ENCODE measurements around the gene GCAT.
"Not testable (repeated sequence)": the region's sequence is repeated elsewhere in the genome, so short reads cannot be mapped to it uniquely, and the experiment has no call there.

GCAT gene

DNA sequence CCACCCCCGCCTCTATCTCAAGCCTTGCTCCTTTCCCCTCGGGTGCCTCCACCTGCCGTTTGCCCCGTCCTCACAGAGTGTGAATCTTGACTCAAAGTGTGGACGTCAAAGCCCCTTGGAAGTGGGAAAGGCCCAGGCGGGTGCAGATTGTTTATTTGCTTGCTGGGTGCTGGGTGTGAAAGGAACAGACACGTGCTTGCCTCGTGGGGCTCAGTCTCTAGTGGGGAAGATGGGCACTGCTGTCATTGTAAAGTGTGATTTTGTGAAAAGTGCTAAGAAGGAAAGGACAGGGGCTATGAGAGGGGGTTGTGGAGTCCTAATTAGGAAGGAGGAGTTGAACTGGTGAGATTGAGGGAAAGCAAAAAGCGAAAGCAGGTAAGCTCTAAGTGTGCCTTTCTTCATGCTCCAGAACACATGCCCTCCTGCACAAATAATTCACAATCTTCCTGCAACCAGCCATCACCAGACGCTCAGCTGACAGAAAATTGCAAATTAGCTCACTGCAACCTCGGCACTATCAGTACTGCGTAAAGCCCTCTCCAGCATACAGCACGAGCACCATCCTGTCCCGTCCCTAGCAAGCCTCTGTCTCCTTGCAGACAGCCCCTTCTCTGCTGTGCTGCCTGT lies 9.7 kb upstream of the GCAT start:
- H3K4me3 ChIP-seq (ENCODE audit: low read depth, low read length), result no peak overlapping the region
- TF ChIP-seq, protein P1, sequence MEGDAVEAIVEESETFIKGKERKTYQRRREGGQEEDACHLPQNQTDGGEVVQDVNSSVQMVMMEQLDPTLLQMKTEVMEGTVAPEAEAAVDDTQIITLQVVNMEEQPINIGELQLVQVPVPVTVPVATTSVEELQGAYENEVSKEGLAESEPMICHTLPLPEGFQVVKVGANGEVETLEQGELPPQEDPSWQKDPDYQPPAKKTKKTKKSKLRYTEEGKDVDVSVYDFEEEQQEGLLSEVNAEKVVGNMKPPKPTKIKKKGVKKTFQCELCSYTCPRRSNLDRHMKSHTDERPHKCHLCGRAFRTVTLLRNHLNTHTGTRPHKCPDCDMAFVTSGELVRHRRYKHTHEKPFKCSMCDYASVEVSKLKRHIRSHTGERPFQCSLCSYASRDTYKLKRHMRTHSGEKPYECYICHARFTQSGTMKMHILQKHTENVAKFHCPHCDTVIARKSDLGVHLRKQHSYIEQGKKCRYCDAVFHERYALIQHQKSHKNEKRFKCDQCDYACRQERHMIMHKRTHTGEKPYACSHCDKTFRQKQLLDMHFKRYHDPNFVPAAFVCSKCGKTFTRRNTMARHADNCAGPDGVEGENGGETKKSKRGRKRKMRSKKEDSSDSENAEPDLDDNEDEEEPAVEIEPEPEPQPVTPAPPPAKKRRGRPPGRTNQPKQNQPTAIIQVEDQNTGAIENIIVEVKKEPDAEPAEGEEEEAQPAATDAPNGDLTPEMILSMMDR (IDR thresholded peaks at IDR 0.05; ENCODE audit: low read depth, low read length), result no peak

DNA sequence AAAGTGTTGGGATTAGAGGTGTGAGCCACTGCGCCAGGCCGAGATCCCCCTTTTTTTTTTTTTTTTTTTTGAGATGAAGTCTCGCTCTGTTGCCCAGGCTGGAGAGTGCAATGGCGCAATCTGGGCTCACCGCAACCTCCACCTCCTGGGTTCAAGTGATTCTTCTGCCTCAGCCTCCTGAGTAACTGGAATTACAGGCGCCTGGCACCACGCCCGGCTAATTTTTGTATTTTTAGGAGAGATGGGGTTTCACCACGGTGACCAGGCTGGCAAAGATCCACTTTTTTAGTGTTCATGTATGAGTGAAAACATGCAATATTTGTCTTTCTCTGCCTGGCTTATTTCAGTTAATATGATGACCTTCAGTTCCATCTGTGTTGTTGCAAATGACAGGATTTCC lies 7.8 kb upstream of the GCAT start:
- not testable (repeated sequence) for H3K4me3 ChIP-seq (ENCODE audit: low read depth, low read length)

DNA sequence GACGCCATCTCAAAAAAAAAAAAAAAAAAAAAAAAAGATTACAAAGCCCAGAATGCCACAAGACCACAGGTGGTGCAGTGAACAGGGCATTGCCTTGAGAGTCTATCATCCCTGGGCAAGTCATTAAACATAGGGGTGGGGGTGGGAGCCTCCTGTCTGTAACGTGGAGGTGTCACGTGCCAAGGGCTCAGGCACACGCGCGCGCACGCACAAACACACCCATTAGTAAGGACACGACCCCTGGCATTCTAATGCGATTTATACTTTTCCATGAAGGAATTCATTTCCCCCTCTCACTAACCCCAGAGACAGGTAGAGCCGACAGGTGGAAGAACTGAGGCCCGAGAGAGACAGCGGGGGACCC lies 5.8 kb upstream of the GCAT start:
- TF ChIP-seq, protein P1 (IDR thresholded peaks at IDR 0.05; ENCODE audit: low read depth, low read length), result no peak
- H3K4me3 ChIP-seq (ENCODE audit: low read depth, low read length), result peak overlapping the region; percentile 60

DNA sequence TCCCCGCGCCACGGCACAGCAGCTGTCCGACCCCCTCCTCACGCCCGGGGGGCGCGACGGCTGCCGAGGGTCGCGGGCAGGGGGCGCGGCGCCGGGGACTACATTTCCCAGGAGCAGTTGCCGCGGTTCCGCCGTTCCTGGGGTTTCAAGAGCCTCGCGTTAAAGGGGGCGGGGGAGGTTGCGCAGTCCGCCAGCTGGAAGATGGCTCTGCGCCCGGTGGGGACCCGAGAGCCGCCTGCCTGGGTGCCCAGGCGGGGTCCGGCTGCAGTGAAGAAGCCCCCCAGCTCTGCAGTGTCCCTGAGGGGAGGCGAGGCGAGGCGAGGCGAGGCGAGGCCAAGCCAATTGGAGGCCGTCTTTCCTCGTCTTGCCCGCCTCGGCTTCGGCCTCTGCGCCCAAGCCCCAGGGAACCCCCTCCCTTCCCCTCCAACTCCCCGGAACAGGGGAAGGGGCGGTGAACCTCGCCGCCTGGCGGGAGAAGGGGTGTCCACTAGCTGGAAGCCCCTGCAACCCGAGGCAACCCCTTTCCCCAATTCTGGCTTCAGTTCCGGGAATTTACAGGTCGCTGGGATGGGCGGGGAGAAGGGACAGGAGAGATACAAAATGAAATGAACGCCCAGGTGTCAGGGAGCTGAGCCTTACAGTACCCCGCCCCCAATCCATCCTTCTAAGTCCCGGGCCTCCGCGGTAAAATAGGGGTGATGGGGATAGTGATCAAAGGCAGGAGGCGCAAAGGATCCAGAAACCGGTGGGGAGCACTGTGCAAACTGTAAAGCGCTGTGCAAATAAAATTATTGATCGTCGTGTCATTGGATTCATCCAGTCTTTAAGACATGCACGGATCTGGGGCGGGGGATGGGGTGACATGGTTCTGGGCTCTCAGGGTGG lies 5.2 kb upstream of the GCAT start:
- TF ChIP-seq, protein P1 (IDR thresholded peaks at IDR 0.05; ENCODE audit: low read depth, low read length), result no peak
- peak overlapping the region; percentile 60 for H3K4me3 ChIP-seq (ENCODE audit: low read depth, low read length)

DNA sequence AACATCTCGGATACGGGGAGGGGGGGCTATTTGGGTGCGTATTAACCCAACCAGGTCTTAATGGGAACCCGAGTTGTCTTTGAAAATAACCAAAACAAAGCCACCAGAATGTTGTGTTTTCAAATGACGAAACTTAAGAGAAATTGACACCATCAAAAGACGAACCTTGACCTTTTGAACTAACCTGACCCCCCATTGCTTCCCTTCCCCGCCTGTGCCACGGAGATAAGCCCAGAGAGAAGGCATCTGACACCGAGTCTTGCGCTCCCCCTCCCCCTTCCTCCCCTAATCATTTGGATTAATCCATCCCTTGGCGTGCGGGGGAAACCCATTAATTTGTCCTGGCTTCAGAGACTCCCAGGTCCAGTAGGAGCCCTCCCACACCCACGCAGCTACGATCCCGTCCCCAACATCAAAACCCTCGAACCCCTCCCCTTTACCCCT lies 4.5 kb upstream of the GCAT start:
- H3K4me3 ChIP-seq (ENCODE audit: low read depth, low read length), result no peak overlapping the region
- TF ChIP-seq, protein P1 (IDR thresholded peaks at IDR 0.05; ENCODE audit: low read depth, low read length), result no peak

DNA sequence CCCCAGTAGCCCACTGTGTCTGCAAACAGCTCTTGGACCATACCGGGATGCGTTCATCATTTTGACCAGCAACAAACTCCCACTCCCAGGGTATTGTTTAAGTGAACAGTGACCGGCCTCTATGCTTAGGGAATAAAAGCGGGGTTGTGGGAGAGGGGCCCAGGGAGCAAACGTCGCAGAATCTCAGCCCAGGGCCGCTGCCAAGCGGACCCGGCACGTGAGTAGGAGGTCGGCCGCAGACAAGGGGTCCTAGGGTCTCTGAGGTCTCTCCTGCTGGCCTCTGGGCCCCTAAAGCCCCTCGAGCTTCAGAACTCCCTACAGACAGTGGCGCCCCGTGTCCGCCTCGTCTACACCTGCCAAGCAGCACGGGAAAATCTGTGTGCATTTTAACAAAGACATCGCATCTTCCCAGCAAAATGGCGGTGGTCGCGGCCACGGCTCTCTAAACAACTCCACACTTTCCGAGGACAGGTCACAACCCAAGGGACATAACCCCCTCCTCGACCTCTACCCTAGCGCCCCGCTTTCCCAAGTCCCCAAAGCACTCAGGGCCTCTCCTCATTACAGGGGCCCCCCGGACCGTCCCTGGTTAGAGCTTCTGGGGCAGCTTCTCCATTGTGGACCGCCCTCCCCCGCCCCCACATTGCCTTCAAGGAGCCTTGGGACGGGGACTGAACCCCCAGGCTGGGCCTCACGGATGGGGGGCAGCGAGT lies 3.9 kb upstream of the GCAT start:
- no peak overlapping the region for H3K4me3 ChIP-seq (ENCODE audit: low read depth, low read length)
- TF ChIP-seq, protein P1 (IDR thresholded peaks at IDR 0.05; ENCODE audit: low read depth, low read length), result no peak

DNA sequence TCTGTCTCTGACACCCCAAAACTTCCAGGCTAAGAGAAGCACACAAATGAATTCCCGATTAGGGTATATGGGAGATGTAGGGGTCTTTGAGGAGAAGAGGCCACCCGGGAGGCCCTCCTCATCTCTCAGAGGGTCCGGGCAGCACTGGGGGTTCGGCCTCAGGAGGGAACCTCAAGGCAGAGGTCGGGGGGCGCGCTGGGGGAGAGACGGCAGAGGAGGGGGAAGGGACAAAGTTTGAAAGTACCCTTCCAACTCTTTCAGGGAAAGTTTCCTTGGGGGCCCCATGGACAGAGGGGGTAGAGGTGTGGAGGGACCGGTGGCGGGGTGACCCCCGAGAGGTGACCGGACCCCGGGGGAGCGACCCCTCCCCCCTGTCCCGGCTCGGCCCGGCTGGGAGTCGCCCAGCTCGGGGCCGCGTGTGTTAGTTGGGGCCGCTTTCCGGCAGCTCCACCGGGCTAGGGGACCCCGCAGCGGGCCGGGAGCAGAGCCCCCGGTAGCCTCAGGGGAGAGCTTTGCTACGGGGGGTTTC lies 3.3 kb upstream of the GCAT start:
- TF ChIP-seq, protein P1 (IDR thresholded peaks at IDR 0.05; ENCODE audit: low read depth, low read length), result no peak
- peak overlapping the region; percentile 72 for H3K4me3 ChIP-seq (ENCODE audit: low read depth, low read length)

All from WI38 (cell line).